ENCODE results near the gene CARMIL3.

The CARMIL3 gene

DNA sequence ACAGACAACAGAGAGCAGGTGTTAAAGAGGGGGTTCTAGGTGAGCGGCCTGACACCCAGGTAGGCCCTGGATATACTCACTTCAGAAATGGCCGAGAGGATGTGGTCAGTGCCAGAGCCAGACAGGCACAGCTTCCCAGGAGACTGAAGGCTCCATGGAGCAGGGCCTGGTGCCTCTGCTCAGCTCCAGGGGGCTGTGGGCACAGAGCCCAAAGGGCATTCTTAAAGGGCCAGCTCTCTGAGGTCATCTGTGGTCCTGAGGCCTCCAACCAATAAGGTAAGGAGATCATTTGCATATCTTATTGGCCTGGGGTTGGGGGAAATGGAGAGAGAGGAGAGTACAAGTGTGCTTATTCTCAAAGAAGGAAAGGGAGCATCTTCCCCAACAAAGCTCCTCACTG, 32.6 kb downstream of the CARMIL3 start:
- intact Hi-C loops (cut with DNase I; ENCODE audit: low total_unique reads) = no loop called here

DNA sequence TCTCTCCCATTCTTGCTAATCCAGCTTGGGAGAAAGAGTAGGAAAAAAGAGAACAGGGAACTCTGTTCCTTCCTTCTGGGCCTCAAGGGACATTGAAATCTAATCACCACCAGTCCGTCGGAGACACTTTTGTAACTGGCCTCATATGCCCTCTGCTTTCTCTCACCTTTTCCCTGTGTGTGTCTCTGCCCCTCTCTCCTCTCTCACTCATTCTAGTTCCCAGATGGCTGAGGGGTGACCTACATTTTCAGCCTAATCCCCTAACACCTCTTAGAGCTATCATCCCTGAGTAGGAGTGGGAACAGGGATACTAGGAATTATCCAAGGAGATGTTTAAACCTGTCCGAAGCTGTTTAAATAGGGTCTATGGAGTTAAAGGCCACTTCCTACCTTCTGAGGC, 33.4 kb downstream of the CARMIL3 start:
- Histone ChIP-seq H3K9me3 (no peaks in the 10 kb centered on the region), H3K27ac (no peak overlapping the region), H3K27me3 (peaks cover 0 to 3% of the 10 kb centered on the region in 2 donors), H3K4me1 (peaks cover 0 to 10% (median 7%) of the 10 kb centered on the region in 4 donors), H3K4me3 (no peak overlapping the region), H3K36me3 (no peaks in the 10 kb centered on the region)
- intact Hi-C loops (cut with DNase I; ENCODE audit: low total_unique reads) = no loop called here
- TF ChIP-seq CTCF (IDR thresholded peaks at IDR 0.05) = no peak
- DNase-seq = no peak

More for the DNA sequence above, 32.6 kb downstream of the CARMIL3 start:
- DNase-seq = no peak
- H3K9me3 ChIP-seq = no peaks in the 10 kb centered on the region
- no peak overlapping the region for H3K27ac ChIP-seq
- H3K36me3 ChIP-seq = no peaks in the 10 kb centered on the region
- H3K4me3 ChIP-seq = no peak overlapping the region
- no peak for TF ChIP-seq CTCF (IDR thresholded peaks at IDR 0.05)
- H3K4me1 ChIP-seq = peaks cover 0 to 10% (median 7%) of the 10 kb centered on the region in 4 donors
- peaks cover 0 to 3% of the 10 kb centered on the region in 2 donors for H3K27me3 ChIP-seq

- Histone ChIP-seq H3K36me3 (no peaks in the 10 kb centered on the region), H3K9me3 (no peaks in the 10 kb centered on the region), H3K27me3 (peaks cover 0 to 3% of the 10 kb centered on the region in 2 donors), H3K27ac (no peak overlapping the region), H3K4me1 (peaks cover 0 to 5% (median 4%) of the 10 kb centered on the region in 4 donors), H3K4me3 (no peak overlapping the region)
- TF ChIP-seq CTCF (IDR thresholded peaks at IDR 0.05) = no peak
- no peak for DNase-seq
- intact Hi-C loops (cut with DNase I; ENCODE audit: low total_unique reads) = no loop called here
These were observed 34.6 kb downstream of the CARMIL3 start for GRCh38 chr14:24086193-24086955.

DNA sequence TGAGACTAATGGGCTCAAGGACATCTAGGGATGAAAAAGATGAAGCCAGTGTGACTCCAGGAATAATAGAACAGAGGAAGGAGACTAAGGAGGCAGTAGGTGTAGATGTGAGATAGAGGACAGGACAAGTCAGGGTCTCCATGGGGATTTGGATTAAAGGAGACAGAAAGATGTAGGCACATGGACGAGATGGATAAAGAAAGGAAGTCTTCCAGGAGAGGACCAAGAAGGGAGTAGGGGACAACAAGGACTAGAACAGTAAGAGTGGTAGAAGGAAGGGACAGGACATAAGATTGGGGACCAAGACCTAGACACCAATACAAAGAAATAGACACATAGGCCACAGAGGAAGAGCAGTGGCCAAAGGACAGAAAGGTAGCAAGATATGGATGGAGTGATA, 35.2 kb downstream of the CARMIL3 start:
- H3K27ac ChIP-seq = no peak overlapping the region
- TF ChIP-seq CTCF (IDR thresholded peaks at IDR 0.05) = no peak
- no peak overlapping the region for H3K4me3 ChIP-seq
- intact Hi-C loops (cut with DNase I; ENCODE audit: low total_unique reads) = no loop called here
- no peaks in the 10 kb centered on the region for H3K36me3 ChIP-seq
- no peaks in the 10 kb centered on the region for H3K27me3 ChIP-seq
- no peaks in the 10 kb centered on the region for H3K4me1 ChIP-seq
- DNase-seq = no peak
- H3K9me3 ChIP-seq = no peaks in the 10 kb centered on the region

GRCh38 chr14:24088095-24088494, 36.3 kb downstream of the CARMIL3 start:
- Histone ChIP-seq H3K9me3 (no peaks in the 10 kb centered on the region), H3K27me3 (no peaks in the 10 kb centered on the region), H3K4me1 (peaks cover 0 to 3% (median 1%) of the 10 kb centered on the region in 4 donors), H3K27ac (no peak overlapping the region), H3K36me3 (no peaks in the 10 kb centered on the region), H3K4me3 (no peak overlapping the region)
- TF ChIP-seq CTCF (IDR thresholded peaks at IDR 0.05) = no peak
- intact Hi-C loops (cut with DNase I; ENCODE audit: low total_unique reads) = no loop called here
- DNase-seq = no peak
